Measurements from ENCODE around the gene RNF145.

RNF145 gene

DNA sequence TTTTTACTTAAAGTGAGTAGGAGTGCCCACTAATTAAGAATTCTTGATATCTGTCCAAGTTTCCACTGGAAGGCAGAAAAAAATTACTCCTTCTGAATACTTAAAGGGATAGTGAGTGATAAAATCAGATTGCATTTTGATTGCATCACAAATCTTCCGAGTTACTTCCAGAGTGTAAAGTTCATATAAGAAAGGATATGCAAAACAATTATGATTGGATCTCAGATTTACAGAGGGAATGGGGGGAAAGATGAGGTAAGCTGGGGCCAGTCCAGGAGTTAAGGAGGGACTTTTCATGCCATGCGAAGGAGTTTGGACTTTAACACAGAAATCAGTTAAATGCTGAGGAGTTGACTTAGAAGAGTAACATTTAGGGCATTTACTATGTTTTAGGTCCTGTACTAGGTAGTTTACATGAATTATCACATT is 9.3 kb upstream of the RNF145 start:
- DNase-seq (ENCODE audit: low spot score): no peak

DNA sequence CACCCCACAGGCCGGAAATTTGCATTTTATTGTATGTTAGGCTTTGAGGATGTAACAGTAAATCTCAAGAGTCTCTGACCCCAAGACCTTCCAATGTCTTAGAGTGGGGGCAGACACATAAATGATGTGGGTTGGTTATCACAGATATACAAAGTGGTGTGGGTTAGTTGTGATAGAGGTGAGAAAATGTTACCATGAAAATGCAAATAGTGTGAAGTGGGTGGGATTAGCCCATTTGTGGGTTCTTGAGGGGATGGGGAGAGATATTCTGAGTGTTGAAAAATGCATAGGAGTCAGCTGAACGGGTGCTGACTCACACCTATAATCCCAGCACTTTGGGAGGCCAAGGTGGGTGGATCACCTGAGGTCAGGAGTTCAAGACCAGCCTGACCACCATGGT is 7.9 kb upstream of the RNF145 start:
- no peak for DNase-seq (ENCODE audit: low spot score)

DNA sequence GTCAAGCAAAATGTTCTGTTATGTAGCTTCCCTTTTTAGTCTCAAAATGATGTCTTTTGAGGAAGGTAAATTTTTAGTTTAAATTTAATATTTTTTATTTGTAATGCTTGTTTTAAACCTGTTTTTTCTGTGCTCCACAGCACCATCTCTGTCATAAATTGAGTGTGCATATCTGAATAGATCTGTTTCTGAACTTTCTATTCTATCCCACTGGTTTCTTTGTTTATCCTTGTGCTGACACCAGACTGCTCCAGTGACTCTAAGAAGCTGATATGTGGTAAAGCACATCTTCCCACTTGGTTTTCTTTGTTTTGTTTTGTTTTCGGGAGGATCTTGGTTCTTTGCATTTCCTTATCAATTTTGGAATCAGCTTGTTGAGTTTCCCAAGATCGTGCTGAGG is 7.1 kb upstream of the RNF145 start:
- DNase-seq (ENCODE audit: low spot score): no peak

DNA sequence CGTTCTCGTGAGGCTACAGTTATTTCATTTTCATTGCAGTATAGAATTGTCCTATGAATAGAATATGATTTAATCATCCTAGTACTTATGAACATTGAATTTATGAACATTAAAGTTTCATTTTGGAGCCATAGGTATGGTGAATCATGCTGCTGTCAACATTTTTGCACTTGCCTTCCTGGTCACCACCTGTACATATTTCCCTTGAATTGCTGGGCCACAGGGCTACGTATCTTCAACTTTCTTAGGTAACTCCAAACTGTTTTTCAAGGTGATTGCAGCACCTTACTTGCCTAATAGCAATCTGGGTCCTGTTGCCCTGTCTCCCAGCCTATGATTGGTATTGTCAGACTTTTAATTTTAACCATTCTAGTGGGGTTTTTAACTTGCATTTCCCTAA is 6.5 kb upstream of the RNF145 start:
- no peak for DNase-seq (ENCODE audit: low spot score)

DNA sequence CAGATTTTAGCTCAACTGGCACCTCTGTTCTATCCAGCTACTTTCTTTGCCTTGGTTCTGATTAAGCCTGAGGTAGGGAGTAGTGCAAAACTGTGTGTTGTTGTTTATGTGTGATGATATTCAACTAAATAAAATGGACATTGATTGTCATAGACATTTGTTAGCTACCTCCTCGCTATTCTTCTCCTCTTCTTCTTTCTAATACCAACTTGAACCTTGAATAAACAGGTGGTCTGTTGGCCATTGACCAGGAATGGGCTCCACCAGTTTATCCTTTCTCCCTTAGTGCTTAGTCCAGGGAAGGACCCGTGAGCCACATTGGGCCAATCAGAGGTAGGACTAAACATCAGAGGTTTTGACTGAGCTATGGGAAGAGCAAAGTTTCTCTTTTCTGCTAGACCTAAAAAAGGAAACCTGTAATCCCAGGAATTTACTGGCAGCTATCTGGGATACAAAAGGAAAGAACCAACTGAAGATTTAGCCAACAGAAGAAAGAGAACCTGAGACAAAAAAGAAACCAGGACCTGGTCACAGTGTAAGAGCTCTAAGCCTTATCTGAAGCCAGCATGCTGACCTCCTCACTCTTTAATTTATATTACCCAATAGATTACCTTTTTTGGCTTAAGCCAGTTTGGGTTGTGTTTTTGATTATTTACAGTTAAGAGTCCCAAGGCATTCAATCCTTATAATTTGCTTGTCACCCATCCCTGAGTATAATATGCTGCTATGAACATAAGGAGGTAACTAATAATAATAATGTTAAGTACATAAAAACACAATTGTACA is 5.3 kb upstream of the RNF145 start:
- DNase-seq (ENCODE audit: low spot score): no peak

DNA sequence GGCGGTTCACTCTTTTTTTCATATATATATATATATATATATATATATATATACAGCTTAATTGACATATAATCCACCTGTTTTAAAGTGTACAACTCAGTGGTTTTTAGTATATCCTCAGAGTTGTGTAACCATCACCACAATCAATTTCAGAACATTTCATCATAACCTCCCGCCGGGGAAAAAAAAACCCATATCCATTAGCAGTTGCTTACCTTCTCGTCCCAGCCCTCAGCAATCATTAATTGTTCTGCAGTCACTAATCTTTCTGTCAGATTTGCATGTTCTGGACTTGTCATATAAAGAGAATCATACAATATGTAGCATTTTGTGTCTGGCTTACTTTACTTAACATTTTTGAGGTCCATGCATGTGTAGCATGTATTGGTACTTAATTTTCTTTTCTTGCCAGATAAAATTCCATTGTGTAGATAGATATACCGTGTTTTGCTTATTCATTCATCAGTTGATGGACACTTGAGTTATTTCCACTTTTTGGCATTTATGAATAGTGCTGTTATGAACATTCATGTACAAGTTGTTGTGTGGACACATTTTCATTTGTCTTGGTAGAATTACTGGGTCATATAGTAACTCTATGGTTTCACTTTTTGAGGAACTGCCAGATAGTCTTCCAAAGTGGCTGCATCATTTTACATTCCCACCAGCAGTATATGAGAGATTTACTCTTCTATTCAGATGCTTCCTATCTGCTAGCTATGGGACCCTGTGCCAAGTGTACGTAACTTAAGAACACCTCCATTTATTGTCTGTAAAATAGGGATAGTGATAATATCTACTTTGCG is 3.5 kb upstream of the RNF145 start:
- no peak for DNase-seq (ENCODE audit: low spot score)

DNA sequence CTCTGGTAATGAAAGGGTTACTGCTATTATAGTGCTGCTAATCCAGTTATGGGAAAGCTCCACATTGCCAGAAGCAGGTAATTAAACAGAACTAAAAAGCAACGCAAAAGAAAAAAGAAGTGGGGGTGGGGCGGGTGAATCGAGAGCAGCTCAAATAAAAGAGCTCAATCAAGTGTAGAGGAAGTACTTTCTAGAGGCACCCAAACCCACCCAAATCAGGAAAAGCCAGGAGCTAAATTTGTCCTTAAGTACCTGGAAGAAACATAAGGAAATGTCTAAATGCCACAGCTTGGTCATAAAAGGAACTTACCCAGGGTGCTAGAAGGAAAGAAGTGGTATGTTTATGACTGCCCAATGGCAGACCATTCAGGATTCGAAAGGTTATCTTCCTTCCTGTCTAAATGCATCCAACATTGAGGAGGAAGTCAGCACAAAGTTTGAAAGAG is 2.4 kb upstream of the RNF145 start:
- DNase-seq (ENCODE audit: low spot score): no peak

DNA sequence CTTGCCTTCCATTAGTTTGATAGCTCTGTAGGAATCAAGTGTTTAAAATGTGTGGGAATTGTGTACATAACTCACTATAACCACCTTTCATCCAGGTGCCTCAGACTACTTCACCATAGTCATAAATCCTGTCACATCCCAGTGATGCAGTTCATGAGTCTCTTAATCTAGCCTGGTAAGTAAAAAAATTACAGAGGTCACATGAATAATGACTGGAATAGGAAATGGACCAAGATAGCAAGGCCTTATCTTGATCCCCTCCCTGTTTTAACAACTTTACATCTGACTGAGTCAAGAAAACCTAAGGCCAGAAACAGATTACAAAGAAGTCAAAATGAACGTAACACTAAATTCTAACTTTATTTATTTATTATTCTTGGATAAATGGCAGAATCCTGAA is 1.5 kb upstream of the RNF145 start:
- no peak for DNase-seq (ENCODE audit: low spot score)

DNA sequence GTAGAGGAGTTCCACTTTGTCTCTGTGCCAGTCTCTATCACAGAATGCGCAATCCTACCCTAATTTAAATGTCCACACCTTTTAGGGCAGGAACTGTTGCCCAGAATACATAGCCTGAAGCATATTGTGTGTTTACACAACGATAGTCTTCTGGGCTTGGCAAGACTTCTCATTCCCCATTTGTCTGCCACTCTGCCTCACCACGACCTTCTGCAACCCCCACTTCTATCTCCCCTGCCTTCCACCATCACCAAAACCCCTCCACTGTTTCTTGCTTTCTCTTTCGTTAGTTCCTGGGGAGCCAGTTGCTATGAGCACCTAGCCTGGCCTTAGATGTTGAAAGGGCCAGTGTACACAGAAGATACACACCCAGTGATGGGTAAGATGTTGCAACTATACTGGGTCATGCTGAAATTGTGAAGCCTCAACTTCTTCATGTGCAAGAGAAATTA is 883 bp upstream of the RNF145 start:
- no peak for DNase-seq (ENCODE audit: low spot score)

DNA sequence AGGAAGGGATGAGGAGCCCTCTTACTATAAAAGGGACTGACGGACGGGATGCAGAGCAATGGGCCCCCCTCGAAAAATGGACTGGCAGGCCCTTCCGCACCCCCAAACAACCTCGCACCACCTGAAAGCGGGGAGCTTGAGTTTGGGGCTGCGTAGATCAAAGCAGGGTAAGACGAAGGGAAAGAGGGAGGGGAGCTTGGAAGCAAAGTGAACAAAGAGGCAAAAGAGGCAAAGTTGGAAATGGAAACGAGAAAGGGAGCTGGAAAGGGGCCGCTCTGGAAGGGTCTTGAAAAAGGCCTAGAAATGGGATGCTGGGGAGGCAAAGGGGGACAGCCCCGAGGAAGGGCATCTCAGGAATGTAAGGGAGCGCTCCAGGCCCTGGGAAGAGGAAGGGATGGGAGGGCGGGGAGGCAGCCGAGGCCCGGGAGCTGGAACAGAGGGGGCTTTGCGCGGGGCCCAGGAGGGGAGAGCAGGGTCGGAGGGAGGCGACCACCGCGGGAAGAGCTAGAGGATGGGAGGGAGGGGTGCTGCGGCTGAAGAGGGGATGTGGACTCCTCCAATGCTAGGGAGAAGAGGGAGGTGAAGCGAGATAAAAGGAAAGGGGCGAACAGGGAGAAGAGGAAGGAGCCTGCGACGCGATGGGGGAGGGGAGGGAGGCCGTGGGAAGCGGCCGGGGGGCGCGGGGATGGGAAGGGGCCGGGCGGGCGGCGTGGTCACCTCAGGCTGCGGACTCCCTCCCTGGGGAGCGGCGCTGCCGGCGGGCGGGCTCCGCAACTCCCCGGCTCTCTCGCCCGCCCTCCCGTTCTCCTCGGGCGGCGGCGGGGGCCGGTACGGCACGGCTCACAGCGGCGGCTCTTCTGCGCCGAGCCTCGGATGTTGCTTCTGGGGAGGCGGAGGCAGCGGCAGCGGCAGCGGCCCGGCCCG is 577 bp downstream of the RNF145 start:
- DNase-seq (ENCODE audit: low spot score): peak; percentile 73

DNA sequence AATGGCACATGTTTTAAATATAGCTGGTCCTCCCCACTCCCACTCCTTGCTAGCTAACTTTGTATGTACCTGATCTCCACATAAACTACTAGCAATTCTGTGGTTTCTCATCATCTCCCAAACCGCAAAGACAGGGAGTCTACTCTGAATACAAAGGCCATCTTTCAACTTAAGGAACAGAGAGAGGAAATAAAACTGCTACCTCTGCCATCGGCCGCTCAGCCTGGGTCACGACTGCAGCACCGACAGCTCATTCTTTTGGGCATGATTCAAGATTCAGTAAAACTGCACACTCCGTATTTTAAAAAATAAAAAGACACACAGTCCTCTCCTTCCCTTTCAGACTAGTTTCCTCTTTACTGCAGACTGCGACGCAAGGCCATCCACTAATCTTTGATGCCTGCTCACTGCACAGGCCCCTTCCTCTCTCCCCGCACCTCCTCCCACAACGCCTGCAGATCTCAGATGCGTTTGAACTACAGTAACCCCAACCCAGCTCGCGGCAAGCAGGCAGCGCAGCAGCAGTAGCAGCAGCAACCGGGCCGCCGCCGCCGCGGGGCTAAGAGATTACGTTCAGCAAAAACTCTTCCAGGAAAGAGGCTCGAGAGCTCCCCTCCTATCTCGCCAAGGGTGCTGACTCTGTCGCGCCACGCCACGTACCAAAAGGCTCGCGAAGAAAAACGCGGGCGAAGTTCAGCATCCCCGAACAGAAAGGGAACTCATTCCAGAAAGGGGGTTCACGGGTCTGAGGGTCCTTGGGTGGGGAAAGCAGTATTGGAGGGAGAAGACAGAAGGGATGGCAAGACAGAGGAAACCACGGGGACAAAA is 1.5 kb downstream of the RNF145 start:
- peak; percentile 63 for DNase-seq (ENCODE audit: low spot score)

DNA sequence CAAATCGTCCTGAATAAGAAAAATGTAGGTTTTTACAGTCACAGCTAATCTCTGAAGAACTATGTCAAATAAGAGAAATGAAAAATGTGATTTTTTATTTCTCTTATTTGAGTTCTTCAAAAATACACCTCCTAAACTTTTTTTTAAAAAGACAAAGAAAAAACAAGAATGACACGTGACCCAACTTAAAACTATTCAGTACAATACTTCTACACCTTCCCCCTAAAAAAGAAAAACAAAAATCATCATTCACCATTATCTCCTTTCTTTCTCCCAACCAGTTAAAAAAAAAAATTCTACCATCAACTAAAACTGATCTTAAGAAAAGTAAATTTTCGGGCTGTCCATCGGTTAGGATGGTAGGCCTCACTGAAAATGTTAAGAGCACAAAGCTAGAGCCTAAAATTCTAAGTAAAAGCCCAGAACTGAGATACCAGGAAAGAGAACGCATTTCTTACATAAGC is 2.1 kb downstream of the RNF145 start:
- DNase-seq (ENCODE audit: low spot score): no peak

DNA sequence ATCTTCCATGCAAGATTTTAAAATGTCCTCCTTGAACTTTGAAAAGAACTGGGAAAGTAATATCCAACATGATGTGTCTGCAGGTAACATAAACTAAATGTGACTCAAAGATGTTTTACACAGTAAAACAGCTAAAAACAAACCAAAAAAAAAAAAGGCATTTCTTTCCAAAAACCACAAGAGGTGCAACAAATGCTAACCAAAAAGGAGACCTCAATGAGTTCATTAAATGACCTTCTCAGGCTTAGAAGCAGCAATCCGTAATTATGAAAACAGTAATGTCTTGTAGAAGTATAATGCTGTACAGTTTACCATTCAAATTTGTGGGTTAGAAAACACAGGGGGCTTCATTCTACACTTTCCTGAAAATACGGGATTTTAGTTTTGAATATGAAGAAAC is 2.5 kb downstream of the RNF145 start:
- no peak for DNase-seq (ENCODE audit: low spot score)

DNA sequence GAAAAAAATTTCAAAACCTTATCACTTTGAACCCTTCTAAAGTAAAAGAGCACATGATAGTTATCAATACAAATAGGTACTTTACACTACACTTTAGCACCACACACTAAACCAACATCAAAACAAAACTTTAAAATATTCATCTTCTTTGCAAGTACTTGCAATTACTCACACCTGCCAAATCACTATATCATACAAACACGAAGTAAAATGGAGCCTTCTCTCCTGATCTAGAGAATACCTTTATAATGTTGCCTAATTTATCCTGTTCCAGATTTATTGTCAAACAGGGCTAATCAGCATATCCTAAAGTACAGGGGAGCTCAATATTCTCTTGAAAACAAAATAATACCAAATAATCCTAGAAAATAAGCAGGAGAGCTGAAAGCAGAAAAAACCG is 3.0 kb downstream of the RNF145 start:
- no peak for DNase-seq (ENCODE audit: low spot score)

DNA sequence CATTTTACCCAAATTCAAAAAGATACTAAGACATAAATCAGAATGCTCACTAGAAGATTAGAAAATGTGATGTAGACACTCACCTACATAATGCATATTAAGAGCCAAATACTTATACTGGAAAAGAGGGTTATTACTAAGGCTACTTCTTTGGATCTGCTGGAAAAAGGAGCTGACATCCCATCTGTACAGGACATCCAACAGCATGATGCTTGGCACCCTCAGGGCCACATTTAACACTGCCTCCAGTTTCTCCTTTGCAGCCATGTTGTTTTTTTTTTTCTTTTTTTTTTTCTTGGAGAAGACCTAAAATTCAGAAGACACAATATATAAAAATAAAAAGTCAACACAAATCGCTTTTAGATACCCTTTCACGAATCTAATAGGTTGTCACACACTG is 6.0 kb downstream of the RNF145 start:
- DNase-seq (ENCODE audit: low spot score): no peak

DNA sequence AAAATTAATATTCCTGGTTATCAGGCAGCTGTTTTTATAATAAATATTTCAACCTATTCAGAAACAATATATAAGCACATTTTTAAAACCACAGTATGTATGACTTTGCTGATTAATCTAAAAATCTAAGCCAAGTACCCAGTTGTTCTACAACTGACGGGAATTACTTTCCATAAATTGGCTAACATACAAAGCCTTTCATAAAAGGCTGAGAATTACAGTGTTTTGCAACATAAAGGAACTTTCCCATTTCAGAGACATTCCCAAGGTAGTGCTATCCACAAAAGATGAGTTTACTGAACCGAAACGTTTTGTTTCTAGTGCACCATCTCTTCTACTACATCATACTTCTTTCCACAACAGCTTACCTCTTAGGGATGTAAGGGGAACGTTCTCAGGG is 7.2 kb downstream of the RNF145 start:
- DNase-seq (ENCODE audit: low spot score): no peak

DNA sequence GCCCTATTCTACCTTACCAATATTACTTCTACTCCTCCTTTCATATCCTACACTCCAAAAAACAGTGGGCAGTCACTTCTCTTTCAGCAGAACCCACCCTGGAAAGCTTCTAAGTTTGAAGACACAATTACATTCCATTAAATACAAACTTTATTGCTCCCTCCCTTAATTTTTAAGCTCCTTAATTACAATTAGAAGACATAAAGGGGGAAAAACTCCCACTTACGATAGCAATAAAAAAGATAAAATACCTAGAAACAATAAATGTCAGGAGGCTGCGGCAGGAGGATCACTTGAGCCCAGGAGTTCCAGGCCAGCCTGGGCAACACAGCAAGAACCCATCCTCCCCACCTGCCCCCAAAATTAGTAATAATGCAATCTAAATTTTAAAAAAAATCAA is 9.6 kb downstream of the RNF145 start:
- DNase-seq (ENCODE audit: low spot score): no peak

DNA sequence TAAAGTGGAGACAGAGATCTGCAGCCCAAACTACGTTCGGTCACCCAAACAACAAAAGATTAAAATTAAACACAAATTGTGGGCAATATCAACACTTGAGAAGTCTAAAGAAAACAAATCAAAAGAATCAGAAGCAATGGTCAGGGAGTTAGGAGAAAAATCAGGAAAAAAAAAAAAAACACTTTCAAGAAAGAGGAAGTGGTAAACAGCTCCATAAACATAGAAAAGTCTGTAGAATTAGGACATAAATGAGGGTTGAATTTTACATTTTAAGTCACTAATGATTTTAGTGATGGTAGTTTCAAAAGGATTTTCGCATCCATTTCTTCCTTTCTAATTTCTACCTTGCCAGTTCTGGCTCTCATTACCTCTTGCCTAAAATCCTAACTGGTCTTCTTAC is 10.1 kb downstream of the RNF145 start:
- DNase-seq (ENCODE audit: low spot score): no peak

DNA sequence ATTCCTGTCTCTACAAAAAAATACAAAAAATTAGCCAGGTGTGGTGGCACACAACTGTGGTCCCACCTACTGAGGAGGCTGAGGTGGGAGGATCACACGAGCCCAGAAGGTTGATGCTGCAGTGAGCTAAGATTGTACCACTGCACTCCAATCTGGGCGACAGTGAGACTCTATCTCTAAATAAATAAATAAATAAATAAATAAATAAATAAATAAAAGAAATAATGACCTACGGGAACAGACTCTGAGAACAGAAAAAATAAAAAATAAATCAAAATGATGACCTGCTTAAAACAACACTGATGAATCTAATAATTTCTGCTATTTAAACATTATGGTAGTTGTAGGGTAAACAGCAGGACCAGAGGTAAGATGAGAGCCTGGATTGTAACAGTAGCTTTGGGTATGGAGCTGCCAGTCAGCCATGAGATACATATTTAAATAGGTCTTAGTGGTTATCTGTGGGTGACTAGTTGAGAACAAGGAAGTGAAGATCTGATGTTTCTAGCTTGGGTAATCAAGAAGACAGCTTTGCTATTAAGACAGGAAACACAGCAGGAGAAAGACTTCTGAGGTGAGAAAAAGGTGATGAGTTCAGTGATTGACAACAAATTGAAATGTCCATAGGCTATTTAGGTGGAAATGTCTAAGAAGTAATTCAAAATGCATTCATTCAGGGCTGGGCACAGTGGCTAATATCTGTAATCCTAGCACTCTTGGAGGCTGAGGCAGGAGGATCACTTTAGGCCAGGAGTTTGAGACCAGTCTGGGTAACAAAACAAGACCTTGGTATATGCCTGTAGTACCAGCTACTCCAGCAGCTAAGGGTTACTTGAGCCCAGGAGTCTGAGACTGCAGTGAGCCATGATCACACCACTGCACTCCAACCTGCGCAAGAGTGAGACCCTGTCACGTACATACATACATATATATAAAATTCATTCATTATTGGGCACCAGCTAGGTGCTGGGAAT is 11.0 kb downstream of the RNF145 start:
- DNase-seq (ENCODE audit: low spot score): no peak

DNA sequence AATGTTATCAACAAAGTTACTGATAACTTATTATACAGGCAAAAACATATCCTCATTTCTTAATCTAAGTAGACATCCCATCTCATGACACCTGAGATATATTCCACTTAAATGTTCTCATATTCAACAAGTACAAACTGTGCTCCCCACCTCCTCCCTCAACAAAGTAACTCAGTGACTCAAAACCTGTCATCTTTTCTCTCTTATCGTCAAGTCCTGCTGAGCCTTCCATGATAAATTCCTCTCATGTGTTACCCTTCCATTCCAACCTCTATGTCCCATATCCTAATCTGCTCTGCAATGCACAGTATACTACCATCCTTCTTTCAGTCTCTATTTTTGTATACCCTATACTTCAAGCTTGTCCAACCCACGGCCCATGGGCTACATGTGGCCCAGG is 13.6 kb downstream of the RNF145 start:
- no peak for DNase-seq (ENCODE audit: low spot score)

Measured in iPS-NIHi11 (cell line).